Measurements from ENCODE around the gene UNK. TPM values are rescaled to one million over a fixed set of nuclear protein-coding genes. Genes with fewer than 3 reads are reported as not detected.

The UNK gene
- total and polyA plus RNA-seq, 2 of the 13 experiments (the other 11 are each of a cell fraction or from before 2014, with no cell fraction given): 31.6 to 33.0 TPM

DNA sequence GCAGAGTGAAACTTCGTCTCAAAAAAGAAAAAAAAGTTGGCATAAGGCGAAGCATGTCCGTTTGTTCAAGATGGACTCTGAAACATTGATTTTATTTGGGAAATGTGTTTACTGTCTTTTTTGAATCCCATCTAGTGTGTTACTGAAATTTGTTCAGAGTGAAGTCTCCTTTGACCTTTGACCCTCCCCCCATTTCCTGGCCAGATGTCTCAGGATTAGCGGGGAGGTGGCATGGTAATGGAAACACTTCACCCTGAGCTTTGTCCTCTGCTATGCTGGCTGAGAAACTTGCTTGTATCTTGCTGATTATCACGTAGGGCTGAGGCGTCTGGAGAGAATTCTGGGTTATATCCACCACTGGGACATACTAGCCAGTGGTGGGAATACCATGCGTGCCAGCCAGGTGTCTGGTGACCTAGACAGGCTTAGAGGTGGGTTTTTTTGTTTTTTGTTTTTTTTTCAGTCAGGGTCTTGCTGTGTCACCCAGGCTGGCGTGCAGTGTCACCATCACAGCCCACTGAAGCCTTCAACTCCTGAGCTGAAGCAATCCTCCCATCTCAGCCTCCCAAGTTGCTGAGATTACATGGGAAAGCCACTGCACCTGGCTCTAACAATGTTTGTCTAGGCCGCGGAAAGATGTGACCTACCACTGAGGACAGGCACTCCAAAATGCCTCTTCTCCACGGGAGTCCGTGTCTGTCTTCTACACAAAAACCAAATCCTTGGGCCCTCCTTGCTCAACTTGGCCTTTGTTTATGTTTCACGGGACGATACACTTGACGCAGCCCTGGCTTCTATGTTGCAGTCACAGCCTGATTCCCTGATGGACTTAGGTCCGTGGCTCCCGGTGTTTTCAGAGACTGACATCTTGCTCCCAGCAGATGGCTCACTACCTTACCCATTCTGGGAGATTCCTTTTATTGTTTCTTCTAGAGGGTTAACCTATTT is 13.0 kb upstream of the UNK start (continued):
- TF ChIP-seq, protein P1, sequence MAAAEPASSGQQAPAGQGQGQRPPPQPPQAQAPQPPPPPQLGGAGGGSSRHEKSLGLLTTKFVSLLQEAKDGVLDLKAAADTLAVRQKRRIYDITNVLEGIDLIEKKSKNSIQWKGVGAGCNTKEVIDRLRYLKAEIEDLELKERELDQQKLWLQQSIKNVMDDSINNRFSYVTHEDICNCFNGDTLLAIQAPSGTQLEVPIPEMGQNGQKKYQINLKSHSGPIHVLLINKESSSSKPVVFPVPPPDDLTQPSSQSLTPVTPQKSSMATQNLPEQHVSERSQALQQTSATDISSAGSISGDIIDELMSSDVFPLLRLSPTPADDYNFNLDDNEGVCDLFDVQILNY (CRISPR knock-in tag; conservative IDR thresholded peaks at IDR 0.05): no peak
- TF ChIP-seq ZNF18 (CRISPR knock-in tag; IDR thresholded peaks at IDR 0.05; ENCODE audit: insufficient replicate concordance): no peak
- TF ChIP-seq PAX8 (CRISPR knock-in tag; IDR thresholded peaks at IDR 0.05; ENCODE audit: borderline replicate concordance): no peak
- 0 out of 2 replicates have a peak, but pooled peaks have one; percentile 11 for TF ChIP-seq ZNF230 (CRISPR knock-in tag; IDR thresholded peaks at IDR 0.05)
- TF ChIP-seq ATF7-NPFF (CRISPR knock-in tag; IDR thresholded peaks at IDR 0.05; ENCODE audit: low read depth): 0 out of 2 replicates have a peak, but pooled peaks have one; percentile 11
- TF ChIP-seq, protein P2, sequence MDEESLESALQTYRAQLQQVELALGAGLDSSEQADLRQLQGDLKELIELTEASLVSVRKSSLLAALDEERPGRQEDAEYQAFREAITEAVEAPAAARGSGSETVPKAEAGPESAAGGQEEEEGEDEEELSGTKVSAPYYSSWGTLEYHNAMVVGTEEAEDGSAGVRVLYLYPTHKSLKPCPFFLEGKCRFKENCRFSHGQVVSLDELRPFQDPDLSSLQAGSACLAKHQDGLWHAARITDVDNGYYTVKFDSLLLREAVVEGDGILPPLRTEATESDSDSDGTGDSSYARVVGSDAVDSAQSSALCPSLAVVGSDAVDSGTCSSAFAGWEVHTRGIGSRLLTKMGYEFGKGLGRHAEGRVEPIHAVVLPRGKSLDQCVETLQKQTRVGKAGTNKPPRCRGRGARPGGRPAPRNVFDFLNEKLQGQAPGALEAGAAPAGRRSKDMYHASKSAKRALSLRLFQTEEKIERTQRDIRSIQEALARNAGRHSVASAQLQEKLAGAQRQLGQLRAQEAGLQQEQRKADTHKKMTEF (CRISPR knock-in tag; IDR thresholded peaks at IDR 0.05): 0 out of 2 replicates have a peak, but pooled peaks have one; percentile 44
- TF ChIP-seq ZNF207 (IDR thresholded peaks at IDR 0.05; ENCODE audit: borderline replicate concordance): no peak
- TF ChIP-seq ZMYM3 (CRISPR knock-in tag; IDR thresholded peaks at IDR 0.05): peak; percentile 38; the same call in 1 of the 2 replicates
- peak; percentile 32; the same call in 1 of the 2 replicates for TF ChIP-seq ZNF792 (CRISPR knock-in tag; IDR thresholded peaks at IDR 0.05)
- no peak for TF ChIP-seq ZNF337 (CRISPR knock-in tag; IDR thresholded peaks at IDR 0.05; ENCODE audit: borderline replicate concordance, low read depth)
- 0 out of 2 replicates have a peak, but pooled peaks have one; percentile 41 for TF ChIP-seq ZFP90 (CRISPR knock-in tag; IDR thresholded peaks at IDR 0.05; ENCODE audit: borderline replicate concordance)
- no peak for TF ChIP-seq HOXA5 (CRISPR knock-in tag; IDR thresholded peaks at IDR 0.05)
- TF ChIP-seq NR2F1 (CRISPR knock-in tag; IDR thresholded peaks at IDR 0.05): peak; percentile 33 to 41; a peak in 2 of 4 replicates
- no peak for TF ChIP-seq AHR (CRISPR knock-in tag; IDR thresholded peaks at IDR 0.05)
- TF ChIP-seq MIXL1 (CRISPR knock-in tag; IDR thresholded peaks at IDR 0.05): peak; percentile 20; the same call in 1 of the 2 replicates
- TF ChIP-seq, protein P3, sequence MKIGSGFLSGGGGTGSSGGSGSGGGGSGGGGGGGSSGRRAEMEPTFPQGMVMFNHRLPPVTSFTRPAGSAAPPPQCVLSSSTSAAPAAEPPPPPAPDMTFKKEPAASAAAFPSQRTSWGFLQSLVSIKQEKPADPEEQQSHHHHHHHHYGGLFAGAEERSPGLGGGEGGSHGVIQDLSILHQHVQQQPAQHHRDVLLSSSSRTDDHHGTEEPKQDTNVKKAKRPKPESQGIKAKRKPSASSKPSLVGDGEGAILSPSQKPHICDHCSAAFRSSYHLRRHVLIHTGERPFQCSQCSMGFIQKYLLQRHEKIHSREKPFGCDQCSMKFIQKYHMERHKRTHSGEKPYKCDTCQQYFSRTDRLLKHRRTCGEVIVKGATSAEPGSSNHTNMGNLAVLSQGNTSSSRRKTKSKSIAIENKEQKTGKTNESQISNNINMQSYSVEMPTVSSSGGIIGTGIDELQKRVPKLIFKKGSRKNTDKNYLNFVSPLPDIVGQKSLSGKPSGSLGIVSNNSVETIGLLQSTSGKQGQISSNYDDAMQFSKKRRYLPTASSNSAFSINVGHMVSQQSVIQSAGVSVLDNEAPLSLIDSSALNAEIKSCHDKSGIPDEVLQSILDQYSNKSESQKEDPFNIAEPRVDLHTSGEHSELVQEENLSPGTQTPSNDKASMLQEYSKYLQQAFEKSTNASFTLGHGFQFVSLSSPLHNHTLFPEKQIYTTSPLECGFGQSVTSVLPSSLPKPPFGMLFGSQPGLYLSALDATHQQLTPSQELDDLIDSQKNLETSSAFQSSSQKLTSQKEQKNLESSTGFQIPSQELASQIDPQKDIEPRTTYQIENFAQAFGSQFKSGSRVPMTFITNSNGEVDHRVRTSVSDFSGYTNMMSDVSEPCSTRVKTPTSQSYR (CRISPR knock-in tag; IDR thresholded peaks at IDR 0.05; ENCODE audit: borderline replicate concordance): peak; percentile 10; the same call in 1 of the 2 replicates
- peak; percentile 45; the same call in 1 of the 2 replicates for TF ChIP-seq YEATS4 (CRISPR knock-in tag; IDR thresholded peaks at IDR 0.05; ENCODE audit: borderline replicate concordance)
- TF ChIP-seq FOXP1 (IDR thresholded peaks at IDR 0.05): no peak
- TF ChIP-seq FOXP1 (CRISPR knock-in tag; IDR thresholded peaks at IDR 0.05): peak; percentile 40; the same call in 1 of the 2 replicates
- 0 out of 2 replicates have a peak, but pooled peaks have one; percentile 15 for TF ChIP-seq ZSCAN20 (CRISPR knock-in tag; IDR thresholded peaks at IDR 0.05; ENCODE audit: borderline replicate concordance)
- TF ChIP-seq SOX6 (IDR thresholded peaks at IDR 0.05): no peak
- TF ChIP-seq SOX6 (CRISPR knock-in tag; IDR thresholded peaks at IDR 0.05): peak; percentile 9; the same call in 1 of the 2 replicates

Data from HepG2 (cell line).